ENCODE data around the gene YIPF3.
A peak's percentile ranks its signal among the peaks of the same experiment; 100 is the strongest.
"Not testable (repeated sequence)": the region's sequence is repeated elsewhere in the genome, so short reads cannot be mapped to it uniquely, and the experiment has no call there.

Gene YIPF3

DNA sequence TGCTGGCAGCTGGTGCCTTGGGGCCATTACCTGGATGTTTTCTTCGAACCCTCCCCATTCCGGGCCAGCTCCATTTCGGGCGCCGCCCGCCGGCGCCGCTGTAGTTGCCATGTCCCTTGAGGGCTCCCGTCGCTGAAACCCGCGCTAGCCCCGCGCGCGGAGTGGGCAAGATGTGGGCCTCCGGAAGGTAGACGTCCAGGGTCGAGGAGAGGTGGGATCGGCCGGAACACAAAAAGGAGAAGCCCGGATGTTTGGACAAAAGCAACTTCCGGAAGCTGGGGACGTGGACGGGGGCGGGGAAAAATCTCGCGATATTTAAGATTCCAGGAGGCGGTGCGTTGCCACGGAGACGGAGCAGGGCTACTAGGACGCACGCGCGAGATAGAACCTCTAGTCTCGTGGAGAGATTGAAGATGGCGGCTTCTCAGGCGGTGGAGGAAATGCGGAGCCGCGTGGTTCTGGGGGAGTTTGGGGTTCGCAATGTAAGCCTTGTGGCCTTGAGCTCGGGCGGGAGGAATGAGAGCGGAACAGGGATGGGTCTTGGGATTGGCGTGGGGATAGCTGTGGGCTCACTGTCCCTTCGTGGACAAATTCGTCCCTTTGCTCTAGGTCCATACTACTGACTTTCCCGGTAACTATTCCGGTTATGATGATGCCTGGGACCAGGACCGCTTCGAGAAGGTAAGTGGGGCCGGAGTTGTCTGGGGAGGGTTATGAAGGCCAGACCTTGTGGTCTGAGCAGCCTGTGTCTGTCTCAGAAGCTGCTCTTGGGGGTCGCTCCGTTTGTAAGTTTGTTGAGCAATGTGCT is at the start of gene YIPF3, which contains the start of gene POLR1C:
TSS of gene YIPF3 (minus strand) at position 230 of the 808 bp plus-strand sequence. CDS start at position 111, 119 bp downstream.
TSS of gene POLR1C (plus strand) at position 393 of the 808 bp plus-strand sequence. CDS start at position 414, 21 bp downstream.
- peak; percentile 99 for DNase-seq

DNA sequence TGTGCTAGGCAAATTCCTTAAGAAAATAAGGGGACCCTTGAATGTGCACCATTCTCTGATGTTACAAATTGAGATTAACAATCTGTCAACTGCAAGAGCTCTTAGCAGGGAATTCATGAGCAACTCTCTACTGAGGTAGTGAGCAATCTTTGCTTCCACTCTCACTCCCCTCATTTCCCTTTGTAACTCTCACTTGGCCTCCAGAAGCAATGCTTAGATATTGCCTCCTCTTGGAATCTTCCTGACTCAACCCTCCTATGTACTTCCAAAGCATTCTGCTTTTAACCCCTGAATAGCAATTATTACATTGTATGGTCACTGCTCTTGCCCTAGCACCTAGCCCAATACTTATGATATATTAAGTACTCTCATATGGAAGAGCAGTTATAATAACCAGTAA is 42.6 kb upstream of the YIPF3 start:
- DNase-seq = no peak

DNA sequence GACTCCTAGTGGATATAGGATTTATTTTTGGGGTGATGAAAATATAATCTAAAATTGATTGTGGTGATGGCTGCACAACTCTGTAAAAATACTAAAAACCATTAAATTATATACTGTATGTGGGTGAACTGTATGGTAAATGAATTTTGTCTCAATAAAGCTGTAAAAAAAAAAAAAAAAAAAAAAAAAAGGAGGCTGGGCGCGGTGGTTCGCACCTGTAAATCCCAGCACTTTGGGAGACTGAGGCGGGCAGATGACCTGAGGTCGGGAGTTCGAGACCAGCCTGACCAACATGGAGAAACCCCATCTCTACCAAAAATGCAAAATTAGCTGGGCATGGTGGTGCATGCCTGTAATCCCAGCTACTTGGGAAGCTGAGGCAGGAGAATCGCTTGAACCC is 40.9 kb upstream of the YIPF3 start:
- DNase-seq = not testable (repeated sequence)

DNA sequence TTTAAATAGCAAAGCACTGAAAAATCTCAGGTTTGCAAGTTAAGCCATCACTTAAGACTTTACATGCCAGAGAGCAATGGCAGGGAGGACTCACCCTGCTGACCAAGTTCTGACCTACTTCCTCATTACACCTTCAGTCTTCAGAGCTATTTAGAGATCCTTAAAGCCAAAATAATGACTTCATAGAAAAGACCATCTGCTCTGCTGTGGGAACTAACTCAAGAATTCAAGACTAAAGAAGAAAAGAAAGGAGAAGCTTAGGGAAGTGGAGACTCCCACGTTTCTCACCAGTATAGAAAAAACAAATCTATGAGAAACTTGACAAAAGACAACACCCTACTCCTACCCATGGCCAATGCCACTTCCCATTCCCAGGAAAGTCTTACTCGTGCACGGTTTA is 30.5 kb upstream of the YIPF3 start:
- no peak for DNase-seq

DNA sequence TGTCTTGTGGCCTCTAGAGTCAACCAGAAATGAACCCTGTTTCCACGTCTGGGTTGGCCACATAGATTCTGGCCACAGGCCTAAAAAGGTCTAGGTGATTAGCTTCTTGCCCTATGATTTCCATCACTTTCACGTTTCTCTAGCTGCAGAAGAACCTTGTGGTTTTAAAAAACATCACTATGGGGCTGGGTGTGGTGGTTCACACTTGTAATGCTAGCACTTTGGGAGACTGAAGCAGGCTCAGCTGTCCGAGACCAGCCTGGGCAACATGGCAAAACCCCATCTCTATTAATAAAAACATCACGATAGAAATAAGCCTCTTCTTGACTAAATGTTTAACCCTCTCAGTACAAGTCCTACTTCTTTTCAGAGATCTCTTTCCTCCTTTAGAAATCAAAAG is 27.7 kb upstream of the YIPF3 start:
- DNase-seq = no peak

DNA sequence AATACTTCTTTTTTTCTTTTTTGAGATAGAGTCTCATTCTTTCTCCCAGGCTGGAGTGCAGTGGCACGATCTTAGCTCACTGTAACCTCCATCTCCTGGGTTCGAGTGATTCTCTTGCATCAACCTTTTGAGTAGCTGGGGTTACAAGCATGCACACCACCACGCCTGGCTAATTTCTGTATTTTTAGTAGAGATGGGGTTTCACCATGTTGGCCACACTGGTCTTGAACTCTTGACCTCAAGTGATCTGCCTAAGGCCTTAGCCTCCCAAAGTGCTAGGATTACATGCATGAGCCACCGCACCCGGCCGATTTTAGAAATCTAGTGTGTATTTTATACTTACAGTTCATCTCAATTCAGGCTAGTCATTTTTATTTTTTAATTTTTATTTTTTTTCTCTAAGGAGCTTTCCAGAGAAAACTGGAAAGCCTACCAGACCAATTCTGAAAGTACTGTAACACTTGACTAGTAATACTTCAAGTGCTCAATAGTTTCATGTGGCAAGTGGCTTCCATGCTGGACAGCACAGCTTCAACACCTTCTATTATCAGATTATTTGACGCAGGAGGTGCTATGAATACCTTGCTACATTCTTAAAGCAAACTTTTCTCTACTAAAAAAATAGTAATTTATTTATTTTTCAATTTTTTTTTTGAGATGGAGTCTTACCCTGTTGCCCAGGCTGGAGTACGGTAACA is 25.2 kb upstream of the YIPF3 start:
- DNase-seq = no peak

DNA sequence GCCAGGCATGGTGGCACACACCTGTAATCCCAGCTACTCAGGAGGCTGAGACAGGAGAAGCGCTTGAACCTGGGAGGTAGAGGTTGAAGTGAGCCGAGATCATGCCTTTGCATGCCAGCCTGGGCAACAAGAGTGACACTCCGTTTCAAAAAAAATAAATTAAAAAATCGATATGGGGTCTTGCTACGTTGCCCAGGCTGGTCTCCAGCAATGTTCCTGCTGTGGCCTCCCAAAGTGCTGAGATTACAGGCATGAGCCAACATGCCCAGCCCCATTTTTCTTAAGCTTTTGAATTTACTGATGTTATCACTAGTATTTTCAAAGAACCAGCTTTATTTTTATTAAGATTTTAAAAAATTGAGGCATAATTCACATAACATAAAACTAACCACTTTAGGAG is 23.8 kb upstream of the YIPF3 start:
- DNase-seq = no peak

DNA sequence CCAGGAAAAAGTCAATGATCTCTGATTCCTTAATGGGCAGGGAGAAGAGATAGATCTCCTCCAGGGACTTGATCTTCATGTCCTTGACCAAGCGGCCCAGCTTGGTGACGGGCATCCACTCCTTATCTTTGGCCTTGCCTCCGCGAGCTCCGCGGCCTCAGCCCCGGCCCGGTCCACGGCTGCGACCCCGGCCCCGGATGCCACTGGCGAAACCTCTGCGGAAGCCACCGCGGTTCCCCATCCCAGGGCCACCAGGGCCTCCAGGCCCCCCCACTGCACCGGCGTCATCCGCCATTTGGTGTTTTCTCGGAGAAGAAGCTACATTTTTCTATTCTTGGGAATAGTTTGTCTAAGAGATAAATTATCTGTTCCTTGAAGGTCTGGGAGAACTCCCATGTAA is 22.7 kb upstream of the YIPF3 start:
- DNase-seq = not testable (repeated sequence)

DNA sequence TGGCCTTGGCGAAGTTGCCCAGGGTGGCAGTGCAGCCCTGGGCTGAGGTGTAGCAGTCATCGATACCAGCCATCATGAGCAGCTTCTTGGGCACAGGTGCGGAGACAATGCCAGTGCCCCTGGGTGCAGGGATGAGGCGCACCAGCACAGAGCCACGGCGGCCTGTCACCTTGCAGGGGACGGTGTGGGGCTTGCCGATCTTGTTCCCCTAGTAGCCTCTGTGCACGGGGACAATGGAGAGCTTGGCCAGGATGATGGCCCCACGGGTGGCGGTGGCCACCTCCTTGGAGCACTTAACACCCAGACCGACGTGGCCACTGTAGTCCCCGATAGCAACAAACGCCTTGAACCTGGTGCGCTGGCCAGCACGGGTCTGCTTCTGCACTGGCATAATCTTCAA is 22.3 kb upstream of the YIPF3 start:
- not testable (repeated sequence) for DNase-seq

DNA sequence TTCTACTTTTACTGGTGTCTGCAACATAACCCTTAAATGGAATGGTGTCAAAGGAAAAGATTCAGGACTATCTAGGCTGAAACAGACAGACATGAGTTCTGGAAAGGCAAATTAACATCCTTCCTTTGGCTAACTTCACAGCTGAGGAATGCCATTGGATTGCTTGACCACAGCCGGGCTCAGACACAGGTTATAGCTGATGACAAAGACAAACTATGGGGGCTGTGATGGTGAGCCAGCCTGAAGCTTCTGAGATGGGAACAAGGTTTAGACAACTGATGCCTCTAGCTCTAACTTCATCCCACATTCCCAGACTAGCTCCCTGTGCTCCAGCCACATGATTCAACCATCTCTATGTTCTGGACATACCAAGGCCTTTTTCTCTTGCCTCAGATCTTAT is 15.5 kb upstream of the YIPF3 start:
- DNase-seq = no peak

DNA sequence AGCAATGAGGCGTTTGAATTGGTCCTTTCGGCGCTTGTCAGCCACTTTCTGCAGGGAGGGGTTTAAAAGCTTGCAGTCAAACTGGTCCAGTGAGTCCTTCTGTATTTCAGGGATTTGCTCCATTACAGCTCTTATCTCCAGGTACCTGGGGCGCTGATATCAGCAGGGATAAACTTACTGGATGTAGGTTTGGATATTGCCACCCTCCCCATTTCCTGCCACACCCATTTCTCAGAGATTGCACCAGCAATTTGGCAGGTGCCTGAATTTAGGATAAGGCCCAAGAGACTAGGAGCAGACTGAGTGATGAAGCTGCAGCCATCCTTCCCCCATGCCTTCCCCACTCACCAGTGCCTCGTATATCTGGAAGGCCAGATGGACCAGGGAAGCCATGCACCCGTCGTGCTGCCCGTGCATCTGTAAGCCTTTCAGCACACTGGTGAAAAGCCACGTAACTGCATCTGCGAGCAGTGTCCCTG is 7.8 kb upstream of the YIPF3 start:
- DNase-seq = no peak

DNA sequence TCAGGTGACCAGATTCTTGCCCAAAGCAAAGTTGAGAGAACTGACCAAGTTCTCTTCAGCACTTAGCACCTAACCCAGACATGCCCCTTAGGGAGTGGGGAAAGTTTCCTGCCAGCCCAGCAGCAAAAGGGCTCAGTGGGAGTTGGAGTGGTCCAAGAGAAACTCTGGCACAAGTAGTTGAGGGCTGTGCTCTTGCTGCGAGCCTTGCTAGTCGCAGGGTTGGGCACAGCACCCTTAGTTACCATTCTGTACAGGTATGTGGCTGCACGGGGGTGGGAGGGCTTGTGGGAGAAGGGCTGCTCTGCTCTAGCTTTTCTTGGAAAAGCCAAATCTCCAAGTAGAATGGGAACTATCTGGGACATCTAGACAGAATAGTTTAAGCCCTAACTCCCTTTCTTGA is 6.6 kb upstream of the YIPF3 start:
- DNase-seq = no peak

DNA sequence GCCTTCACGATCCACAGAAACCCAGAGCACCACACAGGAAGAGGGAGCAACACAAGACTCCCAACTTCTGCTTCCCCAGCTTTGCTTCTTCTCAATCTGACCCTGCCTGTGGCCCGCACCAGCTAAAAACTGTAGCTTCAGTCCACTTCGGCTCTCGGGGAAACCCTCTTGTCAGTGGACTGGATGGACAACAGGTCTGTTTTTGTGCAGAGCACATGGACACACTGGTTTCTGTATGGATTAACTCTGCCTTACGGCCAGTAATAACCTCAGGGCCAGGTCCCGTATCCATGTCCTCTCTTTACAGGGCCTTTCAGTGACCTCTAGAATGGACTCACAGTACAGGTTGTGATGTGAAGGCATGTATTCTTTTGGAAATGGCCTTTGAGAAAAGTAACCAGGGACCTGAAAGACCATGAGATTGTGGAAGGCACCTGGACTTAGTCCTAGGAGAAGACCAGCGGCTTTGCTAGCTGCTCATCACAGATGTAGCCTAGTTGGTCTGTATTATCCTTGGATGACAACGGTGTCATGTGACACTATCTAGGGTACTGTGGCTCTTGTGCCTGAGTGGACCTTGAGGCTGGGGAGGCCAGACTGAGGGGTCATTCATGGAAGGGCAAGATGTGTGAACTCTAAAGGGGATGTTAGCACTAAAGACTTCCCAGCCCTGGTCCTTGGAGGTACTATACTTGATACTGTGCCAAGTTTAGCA is 6.0 kb upstream of the YIPF3 start:
- DNase-seq = no peak

DNA sequence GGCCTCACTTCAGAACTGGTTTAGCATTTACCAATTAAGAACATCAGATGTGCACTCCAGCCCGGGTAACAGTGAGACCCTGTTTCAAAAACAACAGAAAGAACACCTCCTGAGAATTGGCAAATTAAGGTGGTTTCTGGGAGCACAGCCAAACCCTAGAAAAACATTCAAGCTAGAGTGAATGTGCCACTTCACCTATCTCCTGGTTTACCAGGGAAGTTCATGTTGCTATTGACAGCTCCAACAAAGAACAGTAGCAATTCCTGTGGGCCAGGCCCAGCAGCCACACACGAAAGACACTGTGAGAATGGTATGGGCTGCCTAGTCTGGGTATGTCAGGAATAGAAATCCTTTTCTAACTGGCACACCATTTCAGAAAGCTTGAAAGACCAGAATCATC is 5.1 kb upstream of the YIPF3 start:
- peak; percentile 55 for DNase-seq

DNA sequence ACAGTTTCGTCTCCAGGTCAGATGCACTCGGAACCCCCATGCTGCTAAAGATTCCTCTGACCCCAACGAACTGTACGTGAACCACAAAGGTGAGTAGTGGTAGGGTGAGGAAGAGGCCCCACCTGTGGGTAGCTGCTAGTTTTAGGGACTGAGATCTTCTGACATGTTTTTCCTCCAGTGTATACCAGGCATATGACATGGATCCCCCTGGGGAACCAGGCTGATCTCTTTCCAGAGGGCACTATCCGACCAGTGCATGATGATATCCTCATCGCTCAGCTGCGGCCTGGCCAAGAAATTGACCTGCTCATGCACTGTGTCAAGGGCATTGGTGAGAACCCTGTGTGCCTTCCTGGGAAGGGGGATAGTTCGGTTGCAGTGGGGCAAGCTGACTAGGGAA is 3.4 kb upstream of the YIPF3 start:
- DNase-seq = no peak

DNA sequence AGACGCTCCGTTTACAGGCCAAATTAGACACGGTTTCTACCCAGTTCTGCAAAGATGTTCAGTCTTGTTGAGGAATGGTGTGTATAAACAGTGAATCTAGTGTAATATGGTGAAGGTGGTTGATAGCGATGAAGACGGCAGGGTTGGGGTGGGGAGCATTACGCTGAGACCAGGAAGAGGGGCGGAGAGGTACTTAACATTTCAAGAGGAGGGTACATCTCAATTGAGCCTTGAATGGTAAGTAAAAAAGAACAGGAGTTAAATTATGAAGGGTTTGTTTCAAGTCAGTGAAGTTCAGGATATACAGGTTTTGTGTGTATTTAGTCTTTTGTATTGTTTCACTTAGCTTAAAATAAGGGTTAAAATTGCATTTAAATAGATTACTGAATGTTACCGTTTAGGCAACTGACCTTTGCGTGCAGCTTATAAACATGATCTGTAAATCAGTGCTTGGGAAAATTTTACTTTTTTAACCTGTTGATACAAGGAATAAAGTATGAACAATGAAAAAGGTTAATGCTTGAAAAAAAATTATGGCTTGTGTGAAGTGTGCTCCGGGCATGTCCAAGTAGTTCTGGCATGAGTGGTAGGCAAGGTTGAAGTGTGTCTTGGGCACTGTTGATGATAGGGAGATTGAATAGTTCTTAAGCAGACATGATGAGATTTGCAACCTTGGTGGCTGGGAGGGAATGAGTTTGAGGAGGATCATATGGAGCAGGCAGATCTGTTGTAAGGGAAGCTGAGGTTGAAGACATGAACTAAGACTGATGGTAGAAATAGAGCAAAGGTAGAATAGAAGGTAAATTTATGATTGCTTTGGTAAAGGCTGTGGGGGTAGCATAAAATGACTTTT is 1.0 kb upstream of the YIPF3 start:
- peak; percentile 39 for DNase-seq

DNA sequence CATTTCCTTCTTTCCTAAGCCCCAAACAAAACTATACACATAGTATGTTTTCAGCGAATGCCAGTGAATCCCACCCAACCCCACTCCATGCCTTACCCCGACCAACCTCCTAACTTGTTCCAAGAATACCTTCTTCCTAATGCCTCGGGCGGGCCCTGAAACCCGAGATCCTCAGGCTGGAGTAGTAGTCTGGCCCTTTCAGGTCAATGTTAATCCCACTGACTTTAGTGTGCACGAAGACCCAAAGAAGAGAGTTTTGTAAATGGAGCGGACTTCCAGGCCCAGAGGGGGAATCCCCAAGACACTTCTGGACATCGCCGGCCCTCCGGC is 394 bp downstream of the YIPF3 start:
- DNase-seq = no peak

DNA sequence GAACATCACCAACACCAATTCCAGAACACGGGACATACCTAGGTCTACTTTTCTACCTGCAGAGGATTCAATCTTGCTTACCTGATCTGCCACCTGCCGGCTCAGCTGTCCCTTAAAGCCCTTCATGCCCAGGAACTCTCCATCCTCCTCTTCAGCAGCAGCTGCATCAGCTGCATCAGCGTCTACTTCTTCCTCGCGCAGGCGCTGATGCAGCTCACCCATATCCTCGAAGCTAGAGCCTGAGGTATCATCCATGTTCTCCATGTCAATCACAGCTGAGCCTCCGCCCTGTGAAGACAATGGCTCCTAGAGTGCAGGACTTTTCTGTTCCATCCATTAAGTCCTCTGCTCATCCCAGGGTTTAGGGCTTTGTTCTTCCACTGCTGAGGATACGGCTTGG is 918 bp downstream of the YIPF3 start:
- no peak for DNase-seq

DNA sequence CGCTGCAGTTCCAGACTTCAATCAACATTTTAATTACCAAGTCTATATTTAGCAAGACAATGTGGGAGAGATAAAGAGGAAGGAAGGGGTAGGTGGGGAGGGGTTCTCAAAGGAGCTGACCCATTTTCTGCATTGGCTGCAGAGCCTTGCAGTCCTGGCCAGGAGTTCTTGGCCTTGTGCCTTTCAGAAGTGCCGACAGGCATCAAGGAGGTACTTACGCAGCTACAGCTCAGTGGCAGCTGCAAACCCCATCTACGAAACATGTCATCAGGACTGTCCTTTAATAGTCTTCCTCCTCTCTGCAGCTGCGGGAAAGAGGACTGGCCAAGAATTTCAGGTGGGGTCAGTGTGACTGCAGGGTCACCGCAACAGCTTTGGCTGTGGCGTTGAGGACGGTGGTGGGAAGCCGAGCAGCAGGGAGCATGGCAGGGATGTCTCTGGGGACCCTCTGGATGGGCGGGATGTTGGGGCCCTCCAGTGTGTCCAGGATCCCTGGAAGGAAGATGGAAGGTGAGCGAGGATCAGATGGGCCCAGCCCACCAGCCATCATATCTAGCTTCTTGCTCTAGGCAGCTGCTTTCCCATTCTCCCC is 4.8 kb downstream of the YIPF3 start:
- DNase-seq = no peak

DNA sequence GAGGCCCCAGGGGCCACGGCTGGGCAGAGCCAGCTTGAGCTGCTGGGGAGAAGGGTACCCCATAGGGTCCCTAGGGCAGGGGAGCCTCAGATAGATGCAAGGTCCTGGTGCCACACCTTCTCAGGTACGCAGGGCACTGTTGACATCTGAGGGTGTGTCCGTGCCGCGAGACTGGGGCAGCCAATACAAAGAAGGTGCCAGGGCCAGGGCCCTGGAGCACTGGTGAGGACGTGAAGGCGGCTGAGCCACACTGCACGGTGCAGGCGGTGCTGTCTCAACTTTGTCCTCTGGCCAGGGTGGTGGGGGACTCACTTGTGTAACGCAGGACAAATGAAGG is 5.9 kb downstream of the YIPF3 start:
- no peak for DNase-seq

DNA sequence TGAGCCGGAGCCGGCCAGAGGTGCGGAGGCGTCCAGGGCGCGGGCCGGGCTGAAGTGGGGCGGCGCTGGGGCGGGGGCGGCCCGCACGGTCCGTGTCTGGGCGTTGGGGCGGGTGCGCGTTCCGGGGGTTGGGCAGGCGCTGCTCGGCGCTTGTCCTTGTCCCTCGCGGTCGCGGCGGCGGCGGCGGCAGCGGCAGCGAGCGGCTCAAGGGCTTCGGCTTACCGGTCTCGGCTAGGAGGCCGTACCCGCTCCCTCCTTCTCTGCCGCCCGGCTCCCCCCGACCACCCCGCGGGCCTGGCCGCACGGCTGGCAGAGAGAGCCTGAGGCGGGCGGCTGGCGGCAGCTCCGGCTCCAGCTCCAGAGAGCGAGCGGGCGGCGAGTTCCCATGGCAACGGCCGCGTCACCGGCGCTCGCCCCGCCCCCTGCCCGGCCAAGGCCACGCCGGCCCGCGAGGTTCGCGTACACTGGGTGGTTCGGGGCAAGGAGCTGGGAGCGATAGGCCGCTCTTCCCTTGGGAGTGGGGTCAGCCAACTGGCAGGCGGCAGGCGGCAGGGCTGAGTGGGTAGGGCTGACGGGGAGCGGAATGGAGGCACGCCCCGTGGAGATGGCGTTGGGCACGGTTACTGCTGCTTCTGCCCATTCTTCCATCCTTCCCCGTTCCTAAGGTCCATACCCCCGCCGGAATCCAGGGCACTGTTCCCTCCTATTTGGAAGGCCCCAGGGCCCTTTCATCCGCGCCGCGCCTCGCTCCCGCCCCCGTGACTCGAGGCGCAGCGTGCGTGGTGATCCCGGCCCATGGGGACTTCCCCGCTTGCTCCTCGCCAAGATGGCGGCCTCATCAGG is 6.5 kb downstream of the YIPF3 start, which contains the start of gene LRRC73:
TSS of gene LRRC73 (minus strand) at position 363 of the 843 bp plus-strand sequence. CDS start 561 bp downstream, outside the sequence.
- peak; percentile 29 for DNase-seq

Data from NCI-H2171 treated with DMSO at 0.1 percent for 48 hours (cell line).